HEK293T (cell line): ENCODE data around the gene PGAM2.

Experiments used
- ARNT ChIP-seq: fragments of 450-650 bp; IDR thresholded peaks from 2 replicates; pipeline ENCODE4 v1.6.1; 2017; ENCODE audit warnings: mild to moderate bottlenecking
- BHLHE40 ChIP-seq: fragments of 450-650 bp; IDR thresholded peaks from 2 replicates; pipeline ENCODE4 v1.6.1; 2016; ENCODE audit warnings: mild to moderate bottlenecking, moderate library complexity, borderline replicate concordance
- ELF4 ChIP-seq: fragments of 450-650 bp; IDR thresholded peaks from 2 replicates; pipeline ENCODE4 v1.6.1; 2017; ENCODE audit warnings: antibody characterized with exemption
- FOXK2 ChIP-seq: fragments of 450-650 bp; IDR thresholded peaks from 2 replicates; pipeline ENCODE4 v1.6.1; 2016; ENCODE audit warnings: mild to moderate bottlenecking
- FOXM1 ChIP-seq: fragments of 450-650 bp; IDR thresholded peaks from 2 replicates; pipeline ENCODE4 v1.6.1; 2017; ENCODE audit warnings: mild to moderate bottlenecking, borderline replicate concordance
- HDGF ChIP-seq: fragments of 450-650 bp; IDR thresholded peaks from 2 replicates; pipeline ENCODE4 v1.6.1; 2017; ENCODE audit warnings: antibody characterized with exemption, borderline replicate concordance
- SP1 ChIP-seq: fragments of 450-650 bp; IDR thresholded peaks from 2 replicates; pipeline ENCODE4 v1.6.1; 2017
- SUZ12 ChIP-seq: fragments of 450-650 bp; IDR thresholded peaks from 2 replicates; pipeline ENCODE4 v1.6.1; 2016; ENCODE audit warnings: mild to moderate bottlenecking
- TARDBP ChIP-seq: fragments of 450-650 bp; IDR thresholded peaks from 2 replicates; pipeline ENCODE4 v1.6.1; 2016
- ZNF384 ChIP-seq: fragments of 450-650 bp; IDR thresholded peaks from 2 replicates; pipeline ENCODE4 v1.6.1; 2016

GRCh38 chr7:44104860-44105771 lies 39.7 kb upstream of the PGAM2 start:
- TF ChIP-seq ELF4 (no peak), ZNF384 (no peak), ARNT (no peak), SUZ12 (no peak), FOXK2 (no peak), BHLHE40 (no peak), SP1 (no peak), FOXM1 (no peak), HDGF (no peak), TARDBP (no peak)
